PC-9 (cell line): Measurements from ENCODE around the gene CREM. TPM values are rescaled to one million over a fixed set of nuclear protein-coding genes. Genes with fewer than 3 reads are reported as not detected.

ENCODE experiments used
- BruUV-seq: library from RNA; stranded (reverse); fragments of 400-500 nt; replicated peaks from 2 replicates; lab custom pipeline; 2021; lab: Mats Ljungman, UMichigan
- CTCF ChIA-PET: fragments of 300-600 bp; sonication (Branson Sonifier 250); formaldehyde crosslinking; loops from one replicate; lab custom pipeline; 2022; ENCODE audit warnings: antibody characterized with exemption; lab: Charles Lee
- POLR2A ChIA-PET: fragments of 300-600 bp; sonication (Branson Sonifier 250); formaldehyde crosslinking; loops from one replicate; lab custom pipeline; 2022; ENCODE audit warnings: antibody characterized with exemption; ENCODE audit not compliant: unreplicated experiment; lab: Charles Lee
- DNase-seq, 2 experiments: peaks; one replicate each; pipeline versions ENCODE4 v3.0.0 to v3.0.0-alpha.2; 2015 to 2022; ENCODE audit warnings: mixed read lengths in 1 of 2
- H2AFZ ChIP-seq: fragments of 200-600 bp; sonication (generic); 2 replicates; pipeline ENCODE4 v1.8.1; 2017; ENCODE audit warnings: antibody characterized with exemption
- H3F3A ChIP-seq: fragments of 200-600 bp; sonication (generic); 2 replicates; pipeline ENCODE4 v1.8.1; 2017; ENCODE audit warnings: antibody characterized with exemption, mild to moderate bottlenecking, low read depth; ENCODE audit not compliant: insufficient read depth
- H3K27ac ChIP-seq: fragments of 200-600 bp; sonication (generic); 2 replicates; pipeline ENCODE4 v1.6.1; 2016; ENCODE audit warnings: mixed run types
- H3K27me3 ChIP-seq: fragments of 200-600 bp; sonication (generic); 2 replicates; pipeline ENCODE4 v1.6.1; 2016; ENCODE audit warnings: low read depth, mixed run types; ENCODE audit not compliant: insufficient read depth
- H3K36me3 ChIP-seq: fragments of 200-600 bp; sonication (generic); 2 replicates; pipeline ENCODE4 v1.6.1; 2016; ENCODE audit warnings: low read depth, mixed run types
- H3K4me1 ChIP-seq: fragments of 200-600 bp; sonication (generic); replicated peaks from 2 replicates; pipeline ENCODE4 v1.6.1; 2016; ENCODE audit warnings: mixed run types; ENCODE audit not compliant: insufficient read depth
- H3K4me2 ChIP-seq: fragments of 200-600 bp; sonication (generic); 2 replicates; pipeline ENCODE4 v1.6.1; 2017; ENCODE audit warnings: mixed run types
- H3K4me3 ChIP-seq: fragments of 200-600 bp; sonication (generic); 2 replicates; pipeline ENCODE4 v1.6.1; 2016; ENCODE audit warnings: mixed run types
- H3K79me2 ChIP-seq: fragments of 200-600 bp; sonication (generic); 2 replicates; pipeline ENCODE4 v1.6.1; 2017; ENCODE audit warnings: low read depth, mixed run types
- H3K9me2 ChIP-seq: fragments of 200-600 bp; sonication (generic); 2 replicates; pipeline ENCODE4 v1.8.1; 2017; ENCODE audit warnings: mild to moderate bottlenecking; ENCODE audit not compliant: insufficient read depth
- H3K9me3 ChIP-seq: fragments of 200-600 bp; sonication (generic); 2 replicates; pipeline ENCODE4 v1.8.1; 2016; ENCODE audit warnings: low read depth; ENCODE audit not compliant: insufficient read depth
- H4K20me1 ChIP-seq: fragments of 200-600 bp; sonication (generic); 2 replicates; pipeline ENCODE4 v1.8.1; 2017; ENCODE audit not compliant: insufficient read depth
- EZH2 ChIP-seq: fragments of 200-600 bp; sonication (generic); IDR thresholded peaks from 2 replicates; pipeline ENCODE4 v1.8.0; 2017; ENCODE audit warnings: antibody characterized with exemption, low read depth
- intact Hi-C: fragments of 100-400 bp; cut with micrococcal nuclease; formaldehyde crosslinking; loops from one replicate; pipeline ENCODE4 v1.10.0; 2022; ENCODE audit not compliant: unreplicated experiment
- total RNA-seq: library from RNA; stranded (reverse); gene quantifications from 2 replicates; pipeline ENCODE4 v1.2.3, GENCODE V29; 2021
- TF ChIP-seq, protein P1 (sequence below): fragments of 200-600 bp; sonication (generic); conservative IDR thresholded peaks from 2 replicates; pipeline ENCODE4 v1.6.1; 2017; ENCODE audit warnings: mixed run types, antibody characterized with exemption, mild to moderate bottlenecking, moderate library complexity

Gene CREM
- total RNA-seq, 1 experiment from 2014 or later: 25.6 TPM

DNA sequence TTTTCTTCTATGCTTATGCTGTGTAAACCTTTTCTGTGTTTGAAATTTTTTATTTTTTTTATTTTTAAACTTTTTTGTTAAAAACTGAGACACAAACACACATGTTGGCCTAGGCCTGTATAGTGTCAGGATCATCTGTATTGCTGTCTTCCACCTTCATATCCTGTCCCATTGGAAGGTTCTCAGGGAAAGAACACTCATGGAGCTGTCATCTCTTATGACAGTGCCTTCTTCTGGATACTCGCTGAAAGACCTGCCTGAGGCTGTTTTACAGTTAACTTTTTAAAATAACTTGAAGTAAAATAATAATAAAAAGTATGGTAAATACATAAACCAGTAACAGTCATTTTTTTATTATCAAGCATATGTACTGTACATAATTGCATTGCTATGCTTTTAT, 34.1 kb downstream of the CREM start:
- no peaks in the 10 kb centered on the region for H3F3A ChIP-seq
- TF ChIP-seq, protein P1, sequence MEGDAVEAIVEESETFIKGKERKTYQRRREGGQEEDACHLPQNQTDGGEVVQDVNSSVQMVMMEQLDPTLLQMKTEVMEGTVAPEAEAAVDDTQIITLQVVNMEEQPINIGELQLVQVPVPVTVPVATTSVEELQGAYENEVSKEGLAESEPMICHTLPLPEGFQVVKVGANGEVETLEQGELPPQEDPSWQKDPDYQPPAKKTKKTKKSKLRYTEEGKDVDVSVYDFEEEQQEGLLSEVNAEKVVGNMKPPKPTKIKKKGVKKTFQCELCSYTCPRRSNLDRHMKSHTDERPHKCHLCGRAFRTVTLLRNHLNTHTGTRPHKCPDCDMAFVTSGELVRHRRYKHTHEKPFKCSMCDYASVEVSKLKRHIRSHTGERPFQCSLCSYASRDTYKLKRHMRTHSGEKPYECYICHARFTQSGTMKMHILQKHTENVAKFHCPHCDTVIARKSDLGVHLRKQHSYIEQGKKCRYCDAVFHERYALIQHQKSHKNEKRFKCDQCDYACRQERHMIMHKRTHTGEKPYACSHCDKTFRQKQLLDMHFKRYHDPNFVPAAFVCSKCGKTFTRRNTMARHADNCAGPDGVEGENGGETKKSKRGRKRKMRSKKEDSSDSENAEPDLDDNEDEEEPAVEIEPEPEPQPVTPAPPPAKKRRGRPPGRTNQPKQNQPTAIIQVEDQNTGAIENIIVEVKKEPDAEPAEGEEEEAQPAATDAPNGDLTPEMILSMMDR: no peak
- TF ChIP-seq EZH2: no peak
- POLR2A ChIA-PET: no interaction called here
- intact Hi-C loops: no loop called here
- CTCF ChIA-PET: no interaction called here
- H3K27ac ChIP-seq: no peak overlapping the region
- no peaks in the 10 kb centered on the region for H3K9me3 ChIP-seq
- no peak overlapping the region for H3K4me3 ChIP-seq
- no peaks in the 10 kb centered on the region for H3K27me3 ChIP-seq
- H3K36me3 ChIP-seq: no peaks in the 10 kb centered on the region
- no peaks in the 10 kb centered on the region for H3K79me2 ChIP-seq
- DNase-seq: no peak
- H2AFZ ChIP-seq: no peak overlapping the region
- H3K4me1 ChIP-seq: no peaks in the 10 kb centered on the region
- H3K4me2 ChIP-seq: no peak overlapping the region
- no TSS peak for BruUV-seq
- H3K9me2 ChIP-seq: no peaks in the 10 kb centered on the region
- no peaks in the 10 kb centered on the region for H4K20me1 ChIP-seq

DNA sequence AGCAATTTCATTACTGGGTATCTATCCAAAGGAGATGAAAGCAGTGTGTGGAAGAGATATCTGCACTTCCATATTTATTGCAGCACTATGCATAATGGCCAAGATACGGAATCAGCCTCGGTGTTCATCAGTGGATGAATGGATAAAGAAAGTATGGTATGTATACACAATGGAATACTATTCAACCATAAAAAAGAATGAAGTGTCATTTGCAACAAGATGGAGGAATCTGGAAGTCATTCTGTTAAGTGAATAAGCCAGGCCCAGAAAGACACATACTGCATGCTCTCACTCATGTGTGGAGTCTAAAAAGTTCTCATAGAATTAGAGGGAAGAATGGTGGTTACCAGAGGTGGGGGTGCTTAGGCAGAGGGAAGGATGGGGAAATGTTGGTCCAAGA, 35.3 kb downstream of the CREM start:
- Histone ChIP-seq H3K9me2 (no peaks in the 10 kb centered on the region), H3K4me1 (no peaks in the 10 kb centered on the region), H3K27me3 (no peaks in the 10 kb centered on the region), H2AFZ (no peak overlapping the region), H4K20me1 (no peaks in the 10 kb centered on the region), H3K79me2 (no peaks in the 10 kb centered on the region), H3K27ac (no peak overlapping the region), H3F3A (no peaks in the 10 kb centered on the region), H3K36me3 (no peaks in the 10 kb centered on the region), H3K9me3 (no peaks in the 10 kb centered on the region), H3K4me3 (no peak overlapping the region), H3K4me2 (no peak overlapping the region)
- no TSS peak for BruUV-seq
- TF ChIP-seq EZH2: no peak
- TF ChIP-seq, protein P1: no peak
- ChIA-PET POLR2A (no interaction called here), CTCF (no interaction called here)
- intact Hi-C loops: no loop called here
- no peak for DNase-seq

- Histone ChIP-seq H3K27me3 (no peaks in the 10 kb centered on the region), H3K4me3 (no peak overlapping the region), H4K20me1 (no peaks in the 10 kb centered on the region), H3K27ac (no peak overlapping the region), H3K9me2 (no peaks in the 10 kb centered on the region), H3K4me2 (no peak overlapping the region), H3K4me1 (no peaks in the 10 kb centered on the region), H2AFZ (no peak overlapping the region), H3K79me2 (no peaks in the 10 kb centered on the region), H3K9me3 (no peaks in the 10 kb centered on the region), H3F3A (no peaks in the 10 kb centered on the region), H3K36me3 (no peaks in the 10 kb centered on the region)
- BruUV-seq: no TSS peak
- DNase-seq: no peak
- intact Hi-C loops: no loop called here
- POLR2A ChIA-PET: no interaction called here
- CTCF ChIA-PET: no interaction called here
- no peak for TF ChIP-seq EZH2
- TF ChIP-seq, protein P1: no peak
Measured at GRCh38 chr10:35165136-35165535, 38.5 kb downstream of the CREM start.
